Panc1 (cell line): ENCODE measurements around the gene TEX14.

Source experiments
- CTCF ChIP-seq: fragments of 450-650 bp; IDR thresholded peaks from 2 replicates; pipeline ENCODE4 v1.5.1; 2017; ENCODE audit warnings: mild to moderate bottlenecking
- SIN3A ChIP-seq: IDR thresholded peaks from 2 replicates; pipeline ENCODE4 v1.6.1; 2012; ENCODE audit warnings: low read depth, mild to moderate bottlenecking, low read length, moderate library complexity, borderline replicate concordance; ENCODE audit not compliant: insufficient read depth
- TCF7L2 ChIP-seq: IDR thresholded peaks from 2 replicates; pipeline ENCODE4 v1.6.1; 2011; ENCODE audit warnings: mild to moderate bottlenecking, low read depth, low read length, inconsistent platforms

- no peak for TF ChIP-seq CTCF
- no peak for TF ChIP-seq SIN3A
- no peak for TF ChIP-seq TCF7L2
Measured at GRCh38 chr17:58537266-58537665, 154.6 kb downstream of the TEX14 start.
